Activated CD4-positive, alpha-beta T cell treated with anti-CD3 and anti-CD28 coated beads, Interleukin-2, Interleukin-4, amounts not matched to agents 100 ng/mL and 50 ng/mL, durations not matched to agents 16 hours and 8 hours (primary cell): ENCODE results near the gene CASP3.
"Not testable (repeated sequence)": the region's sequence is repeated elsewhere in the genome, so short reads cannot be mapped to it uniquely, and the experiment has no call there.

Experiments
- DNase-seq: peaks from one replicate; pipeline ENCODE4 v3.0.0-alpha.2; 2020; ENCODE audit warnings: low spot score

CASP3 gene

GRCh38 chr4:184635381-184635780, 13.9 kb downstream of the CASP3 start:
- no peak for DNase-seq

DNA sequence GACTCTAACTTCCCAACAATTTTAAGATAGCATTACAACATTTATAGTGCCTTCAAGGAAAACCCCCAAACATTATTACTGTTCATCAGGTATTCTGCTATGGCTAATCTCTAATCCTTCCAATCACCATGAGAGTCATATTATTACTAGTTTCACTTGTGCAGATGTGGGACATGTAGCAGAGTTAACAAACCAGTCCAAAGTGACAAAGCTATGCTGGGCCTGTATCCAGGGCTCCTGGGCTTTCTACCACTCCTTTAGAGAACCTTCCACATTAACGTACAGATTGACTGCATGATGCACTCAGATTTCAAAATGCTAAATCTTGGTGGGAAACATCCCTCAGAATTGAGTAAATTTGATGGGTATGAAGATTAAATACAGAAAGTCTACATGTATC, 16.4 kb downstream of the CASP3 start:
- no peak for DNase-seq

- DNase-seq: no peak
Measured at GRCh38 chr4:184628103-184628502, 21.1 kb downstream of the CASP3 start.

DNA sequence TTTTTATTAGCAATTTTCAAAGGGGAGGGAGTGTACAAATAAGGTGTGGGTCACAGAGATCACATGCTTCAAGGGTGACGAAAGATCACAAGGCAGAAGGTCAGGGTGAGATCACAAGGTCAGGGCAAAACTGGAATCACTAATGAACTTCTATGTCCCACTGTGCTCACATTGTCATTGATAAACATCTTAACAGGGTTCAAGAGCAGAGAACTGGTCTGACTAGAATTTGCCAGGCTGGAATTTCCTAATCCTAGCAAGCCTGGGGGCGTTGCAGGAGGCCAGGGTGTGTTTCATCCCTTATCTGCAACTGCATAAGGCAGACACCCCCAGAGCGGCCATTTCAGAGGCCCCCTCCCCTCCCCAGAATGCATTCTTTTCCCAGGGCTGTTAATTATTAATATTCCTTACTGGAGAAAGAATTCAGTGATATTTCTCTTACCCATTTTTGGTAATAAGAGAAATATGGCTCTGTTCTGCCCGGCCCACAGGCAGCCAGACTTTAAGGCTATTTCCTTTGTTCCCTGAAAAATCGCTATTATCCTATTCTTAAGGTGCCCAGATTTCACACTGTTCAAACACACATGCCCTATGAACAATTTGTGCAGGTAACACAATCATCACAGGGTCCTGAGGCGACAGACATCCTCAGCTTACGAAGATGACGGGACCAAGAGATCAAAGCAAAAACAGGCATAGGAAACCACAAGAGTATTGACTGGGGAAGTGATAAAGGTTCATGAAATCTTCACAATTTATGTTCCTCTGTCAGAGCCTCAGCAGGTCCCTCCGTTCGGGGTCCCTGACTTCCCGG, 23.3 kb downstream of the CASP3 start:
- not testable (repeated sequence) for DNase-seq

DNA sequence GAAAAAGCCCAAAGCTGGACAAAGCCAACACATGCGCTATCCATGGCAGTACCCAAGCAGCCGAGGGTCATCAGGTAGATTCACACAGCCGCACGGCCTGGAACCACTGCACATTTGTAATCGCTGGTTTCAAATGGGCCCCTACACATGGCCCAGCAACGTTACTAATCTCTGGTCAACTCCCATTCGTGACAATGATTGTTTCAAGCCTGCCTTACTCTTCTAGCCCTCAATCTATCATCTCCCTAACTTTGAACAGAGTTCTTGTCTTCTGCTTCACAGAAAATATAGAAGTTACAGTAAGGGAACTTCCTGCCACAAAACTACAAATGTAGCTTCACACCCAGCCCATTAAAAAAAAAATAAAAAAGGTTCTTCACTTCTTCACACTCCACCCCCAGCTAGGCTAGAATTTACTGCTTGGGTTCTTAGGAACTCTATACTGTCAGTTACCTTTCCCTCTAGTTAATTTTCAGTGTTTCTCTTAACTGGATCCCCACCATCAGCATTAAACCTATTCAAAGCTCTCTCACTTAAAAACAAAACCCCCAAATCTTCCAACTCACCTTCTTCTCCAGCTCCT, 24.2 kb downstream of the CASP3 start:
- DNase-seq: no peak

GRCh38 chr4:184624504-184624903, 24.7 kb downstream of the CASP3 start:
- DNase-seq: not testable (repeated sequence)

DNA sequence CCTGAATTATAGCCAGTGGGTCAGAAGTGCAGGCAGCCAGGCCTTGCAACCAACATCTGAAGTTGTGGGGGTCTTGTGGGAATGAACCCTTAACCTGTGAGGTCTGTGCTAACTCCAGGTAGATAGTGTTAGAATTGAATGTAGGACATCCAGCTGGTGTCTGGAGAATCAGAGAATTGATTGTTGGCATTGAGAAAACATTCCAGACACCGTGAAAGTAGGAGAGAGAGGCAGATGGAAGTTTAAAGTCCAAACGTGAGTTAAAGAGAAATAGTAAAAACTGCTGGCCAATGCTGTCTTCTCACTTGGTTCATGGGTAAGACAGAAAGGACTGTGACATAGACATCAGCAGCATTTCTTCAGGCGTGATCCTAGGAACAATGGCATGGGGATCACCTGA, 27.7 kb downstream of the CASP3 start:
- DNase-seq: no peak

DNA sequence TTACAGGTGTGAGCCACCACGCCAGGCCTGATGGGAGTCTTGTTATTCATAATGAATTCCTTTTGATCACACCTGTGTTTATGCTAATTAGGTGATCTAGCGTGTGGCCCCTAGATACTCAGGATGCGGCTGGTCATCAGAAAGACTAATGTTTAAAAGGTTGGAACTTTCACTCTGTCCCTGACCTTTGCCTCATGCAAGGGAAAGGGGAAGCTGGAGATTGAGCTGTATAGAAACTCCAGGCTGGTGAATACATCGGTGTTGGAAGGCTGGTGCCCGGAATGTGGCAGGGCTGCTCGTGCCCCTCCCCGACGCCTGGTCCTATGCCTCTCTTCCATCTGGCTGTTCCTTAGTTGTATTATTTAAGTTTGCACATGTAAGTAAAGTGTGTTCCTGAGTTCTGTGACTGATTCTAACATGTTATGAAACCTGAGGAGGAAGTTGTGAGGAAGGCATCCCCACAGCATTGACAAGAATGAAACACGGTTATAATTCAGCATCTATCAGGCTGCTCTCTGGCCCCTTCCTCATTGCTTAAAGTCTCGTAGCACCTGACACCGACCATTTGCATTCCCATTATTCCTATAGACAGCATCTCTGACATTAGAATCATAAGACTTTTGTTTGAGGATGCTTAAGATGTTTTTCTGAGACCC, 28.9 kb downstream of the CASP3 start:
- DNase-seq: no peak

GRCh38 chr4:184617600-184618196, 31.5 kb downstream of the CASP3 start:
- no peak for DNase-seq

- no peak for DNase-seq
Measured at GRCh38 chr4:184616633-184617551, 32.4 kb downstream of the CASP3 start.

GRCh38 chr4:184616168-184616567, 33.1 kb downstream of the CASP3 start:
- DNase-seq: not testable (repeated sequence)

DNA sequence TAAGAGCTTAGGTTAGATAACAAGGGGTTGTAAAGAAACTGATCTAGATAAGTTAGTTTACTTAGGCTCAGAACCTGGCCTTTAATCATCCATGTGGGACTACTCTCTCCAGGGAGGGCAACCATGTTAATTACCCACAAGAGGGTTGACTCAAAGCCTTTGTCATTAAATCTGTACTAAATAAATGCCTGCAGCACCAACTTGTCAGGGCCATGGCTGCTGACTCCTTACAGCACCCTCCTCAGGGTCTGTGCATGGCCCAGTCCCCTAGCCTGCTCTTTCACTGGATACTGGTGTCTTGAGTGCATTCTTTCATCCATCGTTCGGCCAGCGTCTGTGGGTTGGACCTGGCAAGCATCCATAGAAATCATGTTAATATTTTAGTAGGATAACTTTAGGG, 34.7 kb downstream of the CASP3 start:
- no peak for DNase-seq

GRCh38 chr4:184613405-184613804, 35.8 kb downstream of the CASP3 start:
- no peak for DNase-seq

DNA sequence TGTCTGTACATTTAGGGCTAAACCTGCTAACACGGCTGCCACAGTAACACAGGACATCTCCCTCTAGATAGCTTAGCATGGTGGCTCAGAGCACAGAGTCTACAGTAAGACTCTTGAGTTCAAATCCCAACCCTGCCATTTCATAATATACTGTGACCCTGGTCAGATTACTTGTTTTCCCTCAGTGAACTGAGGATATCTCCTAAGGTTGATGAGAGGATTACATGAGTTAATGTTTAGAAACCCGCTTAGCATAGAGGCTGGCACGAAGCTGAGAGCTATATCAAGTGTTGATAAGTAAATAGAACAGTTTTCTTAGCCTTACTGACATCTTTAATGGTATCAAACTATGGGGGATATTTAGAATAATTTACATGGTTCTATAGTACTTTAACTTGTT, 37.2 kb downstream of the CASP3 start:
- no peak for DNase-seq

DNA sequence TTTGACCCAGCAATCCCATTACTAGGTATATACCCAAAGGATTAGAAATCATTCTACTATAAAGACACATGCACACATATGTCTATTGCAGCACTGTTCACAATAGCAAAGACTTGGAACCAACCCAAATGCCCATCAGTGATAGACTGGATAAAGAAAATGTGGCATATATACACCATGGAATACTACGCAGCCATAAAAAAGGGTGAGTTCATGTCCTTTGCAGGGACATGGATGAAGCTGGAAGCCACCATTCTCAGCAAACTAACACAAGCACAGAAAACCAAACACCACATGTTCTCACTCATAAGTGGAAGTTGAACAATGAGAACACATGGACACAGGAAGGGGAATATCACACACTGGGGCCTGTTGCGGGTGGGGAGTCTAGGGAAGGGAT, 41.8 kb downstream of the CASP3 start:
- DNase-seq: not testable (repeated sequence)

- not testable (repeated sequence) for DNase-seq
Measured at GRCh38 chr4:184602857-184603256, 46.4 kb downstream of the CASP3 start.

DNA sequence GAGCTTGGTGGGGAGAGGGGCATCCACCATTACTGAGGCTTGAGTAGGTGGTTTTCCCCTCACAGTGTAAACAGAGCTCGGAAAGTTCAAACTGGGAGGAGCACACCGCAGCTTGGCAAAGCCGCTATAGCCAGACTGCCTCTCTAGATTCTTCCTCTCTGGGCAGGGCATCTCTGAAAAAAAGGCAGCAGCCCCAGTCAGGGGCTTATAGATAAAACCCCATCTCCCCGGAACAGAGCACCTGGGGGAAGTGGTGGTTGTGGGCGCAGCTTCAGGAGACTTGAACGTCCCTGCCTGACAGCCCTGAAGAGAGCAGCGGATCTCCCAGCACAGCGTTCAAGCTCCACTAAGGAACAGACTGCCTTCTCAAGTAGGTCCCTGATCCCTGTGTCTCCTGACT, 48.3 kb downstream of the CASP3 start:
- DNase-seq: not testable (repeated sequence)

- DNase-seq: no peak
Measured at GRCh38 chr4:184599492-184600135, 49.6 kb downstream of the CASP3 start.

- DNase-seq: no peak
Measured at GRCh38 chr4:184598753-184599491, 50.3 kb downstream of the CASP3 start.

- no peak for DNase-seq
Measured at GRCh38 chr4:184596617-184597185, 52.5 kb downstream of the CASP3 start.
